HG02870 (cell line): ENCODE results near the gene CCT6B.
A peak's percentile ranks its signal among the peaks of the same experiment; 100 is the strongest.
"Not testable (repeated sequence)": the region's sequence is repeated elsewhere in the genome, so short reads cannot be mapped to it uniquely, and the experiment has no call there.

Experiments
- ATAC-seq: cut with Tn5 transposase; IDR thresholded peaks from one replicate; pipeline ENCODE4 v1.9.1; 2021; ENCODE audit warnings: mild to moderate bottlenecking, moderate library complexity; ENCODE audit not compliant: unreplicated experiment

The CCT6B gene

DNA sequence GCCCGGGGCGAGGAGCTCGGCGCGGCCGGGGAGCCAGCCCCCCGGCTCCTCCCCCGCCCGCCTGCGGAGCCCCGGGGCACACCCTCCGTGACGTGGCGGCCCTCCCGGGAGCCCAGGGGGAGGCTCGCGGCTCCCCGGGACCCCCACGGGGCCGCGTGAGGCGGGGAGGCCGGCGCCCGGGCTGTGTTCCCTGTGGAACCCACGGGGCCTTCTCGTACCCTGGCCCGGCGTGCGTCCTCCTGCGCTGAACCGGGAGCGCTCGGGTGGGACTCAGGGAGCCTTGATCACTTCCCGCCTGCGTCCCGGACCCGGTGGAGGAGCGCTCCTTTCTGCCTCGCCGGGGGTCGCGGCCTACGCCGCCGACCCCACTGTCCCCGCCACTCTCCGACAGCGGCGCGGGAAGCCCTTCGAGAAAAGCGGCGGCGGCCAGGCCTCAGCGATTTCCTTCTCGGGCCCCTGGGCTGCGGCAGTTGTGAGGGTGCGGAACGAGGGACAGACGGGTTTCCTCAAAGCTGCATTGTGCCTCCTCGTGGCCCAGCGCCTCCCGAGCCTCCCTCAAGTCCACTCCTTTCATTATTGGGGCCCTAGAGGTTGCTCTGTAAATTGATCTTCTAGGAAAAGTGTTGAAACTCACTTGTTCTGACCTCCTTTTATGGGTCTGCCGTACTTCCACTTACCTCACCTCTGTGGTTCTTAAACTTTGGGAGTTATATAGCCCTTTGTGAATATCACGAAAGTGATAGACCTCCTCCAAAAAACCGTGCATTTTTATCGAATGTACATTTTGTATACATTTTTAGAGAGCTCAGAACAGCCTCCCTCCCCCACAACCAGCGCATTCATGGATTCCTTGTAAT lies 19.6 kb upstream of the CCT6B start:
- ATAC-seq, result peak; percentile 78

DNA sequence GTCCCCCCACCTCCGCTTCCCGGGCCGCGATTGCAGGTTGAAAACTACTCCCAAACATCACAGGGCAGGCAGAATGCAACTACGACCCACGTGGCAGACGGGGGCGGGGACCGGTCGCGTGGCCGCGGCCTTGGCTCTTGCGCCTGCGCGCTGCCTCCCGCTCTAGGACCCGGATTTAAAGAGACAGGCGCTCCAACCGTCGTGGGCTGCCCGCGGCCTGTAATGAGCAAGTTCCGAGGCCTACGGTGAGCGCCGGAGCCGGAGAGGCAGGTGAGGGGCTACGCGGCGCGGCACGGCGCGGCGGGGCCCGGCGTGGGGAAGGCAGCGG lies 19.1 kb upstream of the CCT6B start, which contains the start of gene LIG3:
Gene LIG3 (plus strand): TSS at position 160 of the 328 bp plus-strand sequence. CDS start 2,494 bp downstream, outside the sequence.
- ATAC-seq, result peak; percentile 73

DNA sequence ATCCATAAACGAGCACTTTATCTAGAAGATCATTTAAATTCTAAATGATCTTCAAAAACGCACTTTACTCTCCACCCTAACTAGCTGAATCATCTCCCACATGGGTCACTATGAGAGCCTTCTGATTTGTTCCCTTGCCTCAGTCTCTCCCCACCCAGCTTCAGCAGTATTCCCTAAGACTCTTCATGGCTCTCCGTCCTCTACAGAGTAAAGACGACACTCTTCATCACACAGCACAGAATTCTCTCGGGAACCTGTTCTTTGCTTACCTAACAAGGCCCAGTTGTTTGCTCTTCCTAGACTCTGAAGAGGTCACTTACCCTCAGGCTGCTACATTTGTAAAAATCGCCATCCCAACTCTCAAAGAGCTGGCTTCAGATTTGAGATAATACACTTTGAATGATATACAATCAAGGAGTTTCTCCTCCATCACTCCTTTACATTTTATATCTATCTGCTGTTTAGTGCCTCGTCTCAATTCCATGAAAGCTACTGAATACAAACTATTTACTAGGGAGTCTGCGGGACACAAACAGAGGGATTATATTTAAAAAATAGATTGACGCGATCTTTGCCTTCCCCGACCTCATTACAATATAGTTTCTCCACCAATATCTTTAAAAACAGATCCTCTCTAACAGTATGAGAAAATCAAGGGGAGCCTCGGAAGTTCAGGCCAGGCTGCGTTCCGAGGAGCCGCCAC lies 18.5 kb upstream of the CCT6B start:
- no peak for ATAC-seq

DNA sequence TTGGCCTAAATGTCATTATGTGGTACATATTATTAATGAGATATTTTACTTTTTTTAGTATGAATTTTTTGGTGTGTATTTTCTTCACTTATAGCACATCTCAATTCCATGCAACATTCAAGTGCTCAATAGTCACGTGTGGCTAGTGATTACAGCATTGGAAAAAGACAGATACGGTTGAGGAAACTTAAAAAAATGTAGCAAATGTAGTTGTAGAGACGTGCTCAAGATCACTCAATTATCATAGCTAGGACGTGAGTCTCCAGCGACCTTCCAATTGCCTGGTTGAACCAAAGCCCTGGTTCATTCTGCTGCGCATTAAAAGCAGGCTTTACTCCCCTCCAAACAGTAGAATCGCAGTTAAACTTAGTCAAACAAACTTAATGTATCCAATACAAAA lies 17.9 kb upstream of the CCT6B start:
- ATAC-seq, result no peak

DNA sequence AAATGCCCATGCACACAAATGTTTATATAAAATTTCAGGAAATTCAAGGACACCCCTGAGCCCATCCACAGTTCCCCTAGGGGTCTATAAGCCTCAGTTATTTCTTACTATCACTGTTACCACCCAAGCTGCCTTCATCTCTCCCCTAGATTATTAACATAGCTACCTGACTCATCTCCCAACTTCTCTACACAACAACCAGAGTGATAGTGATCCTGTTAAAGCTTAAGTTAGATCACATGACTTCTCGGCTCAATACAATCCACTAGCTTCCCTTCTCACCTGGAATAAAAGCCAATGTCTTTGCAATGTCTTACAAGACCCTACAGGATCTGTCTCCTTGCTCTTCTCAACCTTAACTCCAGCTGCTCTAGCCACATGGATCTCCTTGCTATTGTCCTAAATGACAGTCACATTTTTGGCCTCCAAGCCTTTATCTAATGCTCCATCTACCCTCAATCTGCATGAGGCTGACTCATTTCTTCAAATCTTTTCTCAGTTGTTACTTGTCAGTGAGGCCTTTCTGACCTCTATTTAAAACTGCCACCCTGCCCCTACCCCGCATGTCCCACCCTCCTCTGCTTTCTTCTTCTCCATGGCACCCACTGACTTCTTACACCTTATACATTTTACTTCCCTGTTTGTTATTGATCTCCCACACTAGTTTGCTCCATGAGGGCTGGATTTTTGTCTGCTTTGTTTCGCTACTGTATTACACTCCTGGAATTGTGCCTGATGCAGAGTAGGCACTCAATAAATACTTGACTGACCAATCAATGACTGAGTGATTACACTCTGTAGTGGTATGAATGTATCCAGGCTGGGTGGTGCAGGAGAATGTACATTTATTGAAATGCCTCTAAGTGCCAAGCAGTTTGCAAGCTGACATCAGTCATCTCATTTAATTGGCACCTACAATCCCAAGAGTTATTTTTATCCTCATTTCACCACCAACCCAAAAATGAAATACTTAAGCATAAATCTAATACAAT lies 13.8 kb upstream of the CCT6B start:
- ATAC-seq, result no peak

DNA sequence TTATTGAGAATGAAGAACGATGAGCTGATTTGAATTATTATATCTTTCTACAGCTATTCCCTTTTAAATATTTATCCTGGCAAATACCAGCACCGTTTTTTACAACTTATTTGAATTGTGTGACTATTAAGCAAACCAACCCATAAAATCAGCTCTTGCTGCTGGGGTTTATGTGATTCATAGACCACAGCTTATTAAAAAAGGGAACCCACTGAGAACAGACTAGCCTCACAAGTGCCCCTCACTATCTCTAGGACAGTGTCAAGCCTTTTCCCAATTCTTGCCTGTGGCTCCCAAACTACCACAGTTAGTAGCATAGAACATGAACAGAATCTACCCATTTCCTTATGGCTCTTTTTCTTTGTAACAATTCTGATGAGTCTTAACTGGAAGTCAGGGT lies 12.9 kb upstream of the CCT6B start:
- ATAC-seq, result no peak

DNA sequence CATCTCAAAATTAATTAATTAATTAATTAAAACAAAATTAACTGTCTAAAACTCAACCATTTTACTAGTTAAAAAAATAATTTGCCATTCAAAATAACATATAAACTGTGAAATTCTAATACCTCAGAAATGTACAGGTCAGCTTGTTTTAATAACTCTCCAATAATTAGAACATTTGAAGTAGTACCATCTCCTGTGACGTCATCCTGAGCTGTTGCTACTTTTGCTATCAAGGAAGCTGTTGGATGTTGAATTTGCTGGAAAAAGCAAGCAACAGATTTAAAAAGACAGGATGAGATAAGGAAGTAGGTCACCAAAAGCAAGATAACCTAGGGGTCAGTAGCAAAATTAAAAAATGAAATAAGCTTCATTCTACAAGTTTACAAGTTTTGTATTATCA lies 2.8 kb downstream of the CCT6B start:
- ATAC-seq, result no peak

DNA sequence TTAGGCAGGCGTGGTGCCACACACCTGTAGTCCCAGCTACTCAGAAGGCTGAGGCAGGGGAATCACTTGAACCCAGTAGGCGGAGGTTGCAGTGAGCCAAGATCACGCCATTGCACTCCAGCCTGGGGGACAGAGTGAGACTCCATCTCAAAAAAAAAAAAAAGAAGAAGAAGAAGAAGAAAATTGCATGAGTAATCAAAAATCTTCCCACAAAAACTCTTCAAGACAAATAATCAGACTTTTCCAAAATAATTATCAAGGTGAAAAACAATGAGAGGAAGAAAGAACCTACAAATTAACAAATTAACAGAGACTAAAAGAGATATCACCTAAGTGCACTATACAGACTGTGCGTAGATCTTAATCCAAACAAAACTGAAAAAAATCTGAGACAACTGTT lies 10.5 kb downstream of the CCT6B start:
- not testable (repeated sequence) for ATAC-seq

DNA sequence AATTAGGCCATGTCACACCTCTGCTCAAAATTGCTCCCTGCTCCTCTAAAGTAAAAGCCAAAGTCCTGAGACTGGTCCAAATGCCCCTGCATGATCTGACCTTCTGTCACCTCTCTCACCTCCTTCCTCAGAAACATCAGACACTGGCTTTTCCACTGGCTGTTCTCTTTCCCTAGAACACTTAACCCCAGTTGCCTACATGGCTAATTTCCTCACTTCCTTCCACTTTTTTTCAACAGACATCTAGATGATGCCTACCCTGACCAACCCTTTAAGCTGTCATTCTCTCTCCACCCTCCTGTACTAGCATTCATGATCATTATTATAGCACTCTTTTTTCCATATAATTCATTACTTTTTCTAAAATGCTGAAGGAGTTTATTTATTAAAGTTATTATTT lies 31.0 kb downstream of the CCT6B start:
- no peak for ATAC-seq

DNA sequence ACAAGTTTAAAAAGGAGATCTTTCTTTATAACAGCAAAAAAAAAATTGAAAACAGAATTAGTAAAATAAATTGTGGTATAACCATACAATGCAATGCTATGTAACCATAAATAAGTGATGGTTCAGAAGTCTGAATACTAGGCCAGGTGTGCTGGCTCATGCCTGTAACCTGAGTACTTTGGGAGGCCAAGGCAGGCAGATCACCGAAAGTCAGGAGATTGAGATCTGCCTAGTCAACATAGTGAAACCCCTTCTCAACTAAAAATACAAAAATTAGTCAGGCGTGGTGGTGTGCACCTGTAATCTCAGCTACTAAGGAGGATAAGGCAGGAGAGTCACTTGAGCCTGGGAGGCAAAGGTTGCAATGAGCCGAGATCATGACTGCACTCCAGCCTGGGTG lies 34.6 kb downstream of the CCT6B start:
- ATAC-seq, result no peak

DNA sequence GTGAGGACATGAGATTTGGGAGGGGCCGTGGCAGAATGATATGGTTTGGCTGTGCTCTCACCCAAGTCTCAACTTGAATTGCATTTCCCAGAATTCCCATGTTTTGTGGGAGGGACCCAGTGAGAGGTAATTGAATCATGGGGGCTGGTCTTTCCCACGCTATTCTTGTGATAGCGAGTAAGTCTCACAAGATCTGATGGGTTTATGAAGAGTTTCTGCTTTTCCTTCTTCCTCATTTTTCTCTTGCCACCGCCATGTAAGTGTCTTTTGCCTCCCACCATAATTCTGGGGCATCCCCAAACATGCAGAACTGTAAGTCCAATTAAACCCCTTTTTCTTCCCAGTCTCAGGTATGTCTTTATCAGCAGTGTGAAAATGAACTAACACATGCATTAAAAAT lies 40.6 kb downstream of the CCT6B start:
- no peak for ATAC-seq

DNA sequence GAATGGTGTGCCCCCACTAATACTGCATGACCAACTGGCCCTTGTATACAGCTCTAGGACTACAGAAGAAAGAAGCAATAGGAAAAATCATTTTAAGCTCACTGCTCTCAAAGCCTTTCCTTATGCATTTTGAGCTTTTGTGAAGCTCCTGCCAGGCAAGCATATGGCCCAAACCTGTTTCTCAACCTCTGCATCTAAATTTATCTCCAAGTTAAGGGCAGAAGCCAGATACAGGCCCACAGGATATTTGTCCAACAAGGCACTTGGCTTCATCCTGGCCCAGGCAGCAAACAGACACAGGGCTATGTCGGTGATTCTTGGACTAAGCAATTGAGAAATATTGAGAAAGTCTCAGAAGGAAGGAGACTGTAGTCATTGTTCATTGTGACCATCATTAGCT lies 43.9 kb downstream of the CCT6B start:
- ATAC-seq, result no peak

DNA sequence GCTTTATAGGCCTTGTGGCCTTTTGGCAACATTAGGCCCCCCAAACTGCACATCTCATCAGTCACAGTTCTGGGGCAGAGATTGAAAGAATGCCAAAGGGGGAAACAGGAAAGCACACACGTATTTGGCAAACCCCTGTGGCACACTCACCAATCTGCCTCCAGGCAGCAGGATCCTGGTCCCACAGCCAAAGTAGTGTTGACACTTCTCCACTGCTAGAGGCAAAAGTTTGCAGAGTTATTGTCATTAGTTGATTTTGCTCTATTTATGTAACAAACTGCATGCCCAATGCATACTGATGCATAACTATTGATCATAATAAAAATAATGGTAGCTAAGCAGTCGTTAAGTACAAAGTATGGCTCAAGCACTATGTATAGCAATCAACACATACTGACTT lies 45.1 kb downstream of the CCT6B start:
- ATAC-seq, result no peak

DNA sequence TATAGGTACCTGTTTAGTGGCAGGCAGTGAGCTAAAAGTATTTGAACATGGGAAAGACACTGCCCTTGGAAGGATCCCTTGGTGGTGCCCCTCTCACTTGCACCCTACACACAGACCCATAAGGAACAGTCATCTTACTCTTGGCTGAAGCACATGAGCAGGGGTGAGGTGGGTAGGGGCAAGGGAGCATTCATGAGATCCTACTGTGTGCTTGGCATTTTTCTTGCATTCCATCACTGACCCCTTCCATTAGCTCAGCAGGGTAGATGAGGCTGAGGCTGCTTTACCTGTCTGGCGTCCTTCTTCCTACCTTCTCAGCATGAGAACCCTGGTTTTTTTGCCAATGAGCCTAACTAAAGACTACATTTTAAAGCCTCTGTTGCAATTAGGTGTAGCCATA lies 48.3 kb downstream of the CCT6B start:
- no peak for ATAC-seq

DNA sequence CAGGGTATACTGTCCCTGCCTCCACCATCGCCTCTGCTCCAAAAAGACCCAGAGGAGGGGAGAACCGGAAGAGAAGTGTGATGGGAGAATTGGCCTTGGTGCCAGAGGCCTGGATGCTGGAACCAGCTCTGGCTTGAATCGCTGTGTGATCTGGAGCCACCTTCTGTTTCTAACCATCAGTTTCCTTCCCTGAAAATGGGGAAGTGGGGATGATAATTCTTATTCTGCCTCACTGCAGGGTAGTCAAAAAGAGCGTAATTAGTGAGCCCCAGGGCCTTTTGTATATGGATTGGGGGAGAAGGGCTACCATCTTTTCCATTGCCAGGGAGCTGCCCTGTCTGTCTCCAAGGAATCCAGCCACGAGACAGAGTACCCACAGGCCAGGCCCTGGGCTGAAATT lies 52.2 kb downstream of the CCT6B start:
- no peak for ATAC-seq

DNA sequence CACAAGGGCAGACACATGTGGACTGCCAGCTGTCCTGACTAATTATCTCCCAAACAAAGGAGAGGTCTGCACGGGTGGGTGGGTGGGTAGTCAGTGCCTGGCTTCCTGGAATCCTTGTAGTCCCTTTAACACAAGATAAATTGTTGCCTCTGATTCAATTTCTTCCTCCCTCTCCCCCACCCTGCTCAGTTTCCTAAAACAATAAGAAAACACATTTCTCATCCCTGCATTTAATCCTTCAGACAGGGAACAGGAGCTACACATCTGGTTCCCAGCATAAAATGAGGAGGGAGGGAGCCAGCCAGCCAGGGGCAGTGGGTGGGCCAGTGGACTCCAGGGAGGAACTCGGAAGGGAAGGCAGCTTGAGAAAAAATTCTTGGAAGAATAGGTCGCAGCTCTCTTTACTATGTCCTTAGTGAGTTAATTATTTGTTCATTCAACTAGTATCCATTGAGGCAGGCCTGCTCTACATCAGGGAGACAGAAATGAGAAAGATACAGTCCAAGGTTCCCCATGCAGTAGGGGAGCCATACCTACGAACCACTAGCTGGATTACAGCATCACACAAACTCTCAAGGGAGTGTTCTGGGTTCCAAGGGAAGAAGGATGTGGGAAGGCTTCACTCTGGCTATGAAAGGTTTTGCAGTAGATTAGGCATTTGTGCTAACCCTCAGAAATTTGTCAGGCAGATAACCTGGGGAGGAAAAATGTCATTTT lies 58.3 kb downstream of the CCT6B start:
- no peak for ATAC-seq

DNA sequence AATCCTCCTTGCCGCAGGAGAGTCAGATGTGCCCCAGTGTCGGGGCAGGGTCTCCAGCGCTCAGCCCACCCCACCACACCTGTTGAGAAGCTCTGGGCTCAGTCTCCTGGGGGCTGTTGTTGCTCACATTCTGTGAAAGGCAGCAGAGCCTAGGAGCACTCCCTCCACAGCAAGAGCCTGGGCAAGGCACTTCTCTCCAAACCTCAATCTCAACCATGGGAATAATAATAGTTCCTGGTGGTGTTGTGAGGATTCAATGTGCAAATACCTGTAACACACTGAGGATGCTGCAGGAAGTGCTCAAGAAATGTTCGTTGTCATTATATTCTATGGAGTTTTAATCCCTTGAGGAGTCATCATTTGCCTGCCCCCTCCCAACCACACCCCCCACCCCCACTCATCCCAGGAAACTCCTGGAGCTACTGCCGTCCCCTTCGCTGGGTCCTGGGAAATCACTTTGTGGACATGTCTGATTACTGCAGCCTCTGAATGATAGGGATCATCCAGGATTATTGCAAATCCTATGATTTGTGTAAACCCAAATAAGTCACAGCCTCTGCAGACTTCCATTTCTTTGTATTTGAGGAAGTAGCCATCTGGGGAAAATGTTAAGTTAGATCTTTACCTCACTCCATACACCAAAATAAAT lies 61.5 kb downstream of the CCT6B start:
- ATAC-seq, result no peak

DNA sequence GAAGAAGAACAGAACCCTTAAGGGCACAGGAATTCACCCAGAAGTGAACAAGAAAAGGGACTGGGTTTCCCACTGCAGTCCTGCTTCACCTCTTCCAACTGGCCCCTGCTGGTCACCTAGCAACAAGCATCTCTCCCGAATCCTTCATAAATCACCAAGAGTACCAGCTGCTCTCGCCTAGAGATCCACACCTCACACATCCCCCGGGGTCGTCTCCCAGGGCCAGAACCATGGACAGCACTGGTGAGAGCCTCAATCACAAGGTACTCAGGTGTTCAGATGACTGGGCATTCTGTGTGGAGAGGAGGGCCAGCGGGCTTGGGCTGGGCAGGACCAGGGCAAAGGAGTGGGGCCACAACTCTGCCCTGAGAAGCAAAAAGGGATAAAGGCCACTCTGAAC lies 65.9 kb downstream of the CCT6B start:
- ATAC-seq, result no peak

DNA sequence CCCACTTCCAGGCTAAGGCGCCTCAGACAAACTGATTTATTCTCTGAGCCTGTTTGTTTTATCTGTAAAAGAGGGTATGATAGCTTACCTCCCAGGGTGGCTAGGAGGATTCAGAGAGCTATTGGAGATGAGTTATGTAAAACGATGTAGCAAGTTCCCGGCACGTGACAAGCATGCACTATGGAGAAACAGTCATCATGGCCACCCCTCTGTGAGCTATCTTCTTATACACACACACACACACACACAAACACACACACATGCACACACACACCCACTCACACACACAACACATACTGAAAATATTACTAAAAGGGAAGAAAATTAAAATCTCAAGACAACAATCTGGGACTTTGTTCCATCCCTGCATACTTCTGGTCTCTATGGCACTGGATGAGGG lies 66.3 kb downstream of the CCT6B start:
- no peak for ATAC-seq
